Motor neuron (in vitro differentiated cells): ENCODE results near the gene ADGRL1. TPM values are rescaled to one million over a fixed set of nuclear protein-coding genes. Genes with fewer than 3 reads are reported as not detected.
A peak's percentile ranks its signal among the peaks of the same experiment; 100 is the strongest.
"Not testable (repeated sequence)": the region's sequence is repeated elsewhere in the genome, so short reads cannot be mapped to it uniquely, and the experiment has no call there.

ENCODE experiments used
- ATAC-seq, 8 experiments: fragments of 200-7000 bp; cut with Tn5 transposase; replicated peaks in 6 of 8; 2 replicates each; pipeline ENCODE4 v1.8.0; 2021; ENCODE audit warnings: mild to moderate bottlenecking in 8 of 8, moderate library complexity in 8 of 8
- H3K27ac ChIP-seq, 2 donors: fragments of 250-450 bp; sonication (Bioruptor Pico); 2 replicates each; pipeline ENCODE4 v1.9.0; 2021; ENCODE audit warnings: antibody characterized with exemption in 2 of 2, mild to moderate bottlenecking in 2 of 2, moderate library complexity in 1 of 2
- H3K4me1 ChIP-seq, 2 donors: fragments of 250-450 bp; sonication (Bioruptor Pico); replicated peaks in 1 of 2; 2 replicates each; pipeline ENCODE4 v1.6.1; 2021; ENCODE audit warnings: antibody characterized with exemption in 2 of 2, mild to moderate bottlenecking in 2 of 2, moderate library complexity in 1 of 2
- H3K4me3 ChIP-seq, 5 donors: fragments of 250-450 bp; sonication (Bioruptor Pico); 2 replicates each; pipeline ENCODE4 v1.9.0; 2021; ENCODE audit warnings: antibody characterized with exemption in 5 of 5, mild to moderate bottlenecking in 5 of 5, moderate library complexity in 4 of 5
- WGBS, 10 experiments: fragments of 450-650 bp; shearing (Covaris generic); methylation state at CpG; one replicate each; pipeline ENCODE4 v1.0.0; 2022; 5-methylcytosine and 5-hydroxymethylcytosine counted together
- in situ Hi-C, 9 experiments: fragments of 400-800 bp; cut with MboI; loops; one replicate each; pipeline ENCODE4 v1.15.0; 2021; ENCODE audit warnings: low sequenced_read_pairs in 9 of 9, low pct_unique_long_range_greater_than_20kb in 2 of 9; ENCODE audit not compliant: unreplicated experiment in 9 of 9
- total RNA-seq, 8 experiments: library from RNA; unstranded; fragments of 300-600 nt; gene quantifications; 2 replicates each; pipeline versions ENCODE4 v1.2.3 to v1.2.4, GENCODE V29; 2022

Gene ADGRL1
- total RNA-seq, 8 experiments from 2014 or later, result 26.8 to 40.7 (median 33.2) TPM

- in situ Hi-C loops, ATAC-seq, H3K27ac ChIP-seq, H3K4me3 ChIP-seq, H3K4me1 ChIP-seq: not testable (repeated sequence)
- WGBS, 10 experiments, result 60 to 100% (median 100%) methylated on average over 1 to 9 of the region's 12 CpGs; no CpG with 5 or more reads in 1 of the 10 experiments
Observed at GRCh38 chr19:14243718-14244117, 37.7 kb upstream of the ADGRL1 start.

- ATAC-seq, result no peak
Observed at GRCh38 chr19:14237014-14237941, 31.3 kb upstream of the ADGRL1 start.

GRCh38 chr19:14232945-14233344 is 27.0 kb upstream of the ADGRL1 start:
- H3K4me1 ChIP-seq, H3K27ac ChIP-seq, H3K4me3 ChIP-seq, in situ Hi-C loops, ATAC-seq: not testable (repeated sequence)
- WGBS, 10 experiments, result 0 to 100% (median 80%) methylated on average over 1 to 3 of the region's 4 CpGs; no CpG with 5 or more reads in 5 of the 10 experiments

More at GRCh38 chr19:14237014-14237941, 31.3 kb upstream of the ADGRL1 start:
- in situ Hi-C loops, result no loop called here
- WGBS, 10 experiments, result 0 to 90% (median 67%) methylated on average over 1 to 5 of the region's 5 CpGs; no CpG with 5 or more reads in 1 of the 10 experiments
- no peaks in the 10 kb centered on the region for H3K4me1 ChIP-seq
- no peak overlapping the region for H3K4me3 ChIP-seq
- H3K27ac ChIP-seq, result no peak overlapping the region

- H3K4me3 ChIP-seq, H3K4me1 ChIP-seq, in situ Hi-C loops: not testable (repeated sequence)
- WGBS, 10 experiments, result 0 to 12% methylated on average over 1 to 3 of the region's 17 CpGs; no CpG with 5 or more reads in 8 of the 10 experiments
- peak in 5 of 8 experiments; percentile 17 to 79 (median 60) for ATAC-seq
- H3K27ac ChIP-seq, result peak overlapping the region in 1 of 2 donors; percentile 63
Observed at GRCh38 chr19:14228446-14229071, 22.6 kb upstream of the ADGRL1 start.

- H3K27ac ChIP-seq, H3K4me3 ChIP-seq, H3K4me1 ChIP-seq, ATAC-seq, in situ Hi-C loops: not testable (repeated sequence)
- 83 to 100% (median 92%) methylated on average over 1 to 4 of the region's 6 CpGs; no CpG with 5 or more reads in 6 of the 10 experiments for WGBS, 10 experiments
Observed at GRCh38 chr19:14226498-14226897, 20.5 kb upstream of the ADGRL1 start.

- 63 to 100% (median 87%) methylated on average over 1 to 14 of the region's 16 CpGs; no CpG with 5 or more reads in 5 of the 10 experiments for WGBS, 10 experiments
- no peak overlapping the region for H3K27ac ChIP-seq
- H3K4me1 ChIP-seq, result peaks cover 5 to 7% of the 10 kb centered on the region in 2 donors
- in situ Hi-C loops, result no loop called here
- no peak for ATAC-seq
- no peak overlapping the region for H3K4me3 ChIP-seq
Observed at GRCh38 chr19:14222886-14223285, 16.9 kb upstream of the ADGRL1 start.

- in situ Hi-C loops, H3K4me1 ChIP-seq, H3K27ac ChIP-seq, H3K4me3 ChIP-seq: not testable (repeated sequence)
- WGBS, 10 experiments, result 10 to 40% methylated on average over 2 of the region's 19 CpGs; no CpG with 5 or more reads in 8 of the 10 experiments
- ATAC-seq, result peak; percentile 22 to 88 (median 75)
Observed at GRCh38 chr19:14221345-14221744, 15.4 kb upstream of the ADGRL1 start.

- WGBS, 10 experiments, result 68 to 98% (median 93%) methylated on average over 3 to 7 of the region's 12 CpGs; no CpG with 5 or more reads in 1 of the 10 experiments
- in situ Hi-C loops, result no loop called here
Observed at GRCh38 chr19:14218620-14219330, 12.8 kb upstream of the ADGRL1 start.

GRCh38 chr19:14217886-14218285 is 11.9 kb upstream of the ADGRL1 start:
- H3K4me1 ChIP-seq, H3K27ac ChIP-seq, in situ Hi-C loops, H3K4me3 ChIP-seq: not testable (repeated sequence)
- ATAC-seq, result peak in 2 of 8 experiments; percentile 7 to 11
- 50 to 100% (median 100%) methylated on average over 1 to 2 of the region's 4 CpGs; no CpG with 5 or more reads in 7 of the 10 experiments for WGBS, 10 experiments

More at GRCh38 chr19:14218620-14219330, 12.8 kb upstream of the ADGRL1 start:
- Histone ChIP-seq H3K4me1 (peaks cover 2 to 4% of the 10 kb centered on the region in 2 donors), H3K27ac (no peak overlapping the region), H3K4me3 (no peak overlapping the region)
- no peak for ATAC-seq

GRCh38 chr19:14214580-14214979 is 8.6 kb upstream of the ADGRL1 start:
- Histone ChIP-seq H3K4me1 (no peaks in the 10 kb centered on the region), H3K27ac (no peak overlapping the region), H3K4me3 (no peak overlapping the region)
- ATAC-seq, result no peak
- 20 to 100% (median 100%) methylated on average over 2 of the region's 2 CpGs; no CpG with 5 or more reads in 3 of the 10 experiments for WGBS, 10 experiments
- in situ Hi-C loops, result no loop called here

GRCh38 chr19:14210182-14210581 is 4.2 kb upstream of the ADGRL1 start:
- WGBS, 10 experiments, result 0 to 100% (median 86%) methylated on average over 1 to 5 of the region's 9 CpGs; no CpG with 5 or more reads in 7 of the 10 experiments
- H3K4me3 ChIP-seq, ATAC-seq, H3K4me1 ChIP-seq, H3K27ac ChIP-seq, in situ Hi-C loops: not testable (repeated sequence)

GRCh38 chr19:14209401-14209800 is 3.4 kb upstream of the ADGRL1 start:
- H3K27ac ChIP-seq, ATAC-seq, in situ Hi-C loops, H3K4me1 ChIP-seq: not testable (repeated sequence)
- H3K4me3 ChIP-seq, result peak overlapping the region in 1 of 5 donors; percentile 13
- no CpG with 5 or more reads among the region's 40 CpGs for WGBS, 10 experiments
